Uterus (tissue), 2 donors: ENCODE results near the gene RASL12.

Experiments used
- POLR2A ChIP-seq, 2 donors: fragments of 450-650 bp; IDR thresholded peaks; one replicate each; pipeline ENCODE4 v1.6.1; 2016; ENCODE audit warnings: antibody characterized with exemption in 2 of 2, mild to moderate bottlenecking in 1 of 2, moderate library complexity in 1 of 2
- TF ChIP-seq, protein P1 (sequence below), 4 experiments: fragments of 200-600 bp in 2 of 4; fragments of 450-650 bp in 2 of 4; sonication (generic) in 2 of 4; IDR thresholded peaks; one replicate each; pipeline ENCODE4 v1.5.1; 2016 to 2019; ENCODE audit warnings: antibody characterized with exemption in 4 of 4, mild to moderate bottlenecking in 2 of 4, moderate library complexity in 1 of 4

DNA sequence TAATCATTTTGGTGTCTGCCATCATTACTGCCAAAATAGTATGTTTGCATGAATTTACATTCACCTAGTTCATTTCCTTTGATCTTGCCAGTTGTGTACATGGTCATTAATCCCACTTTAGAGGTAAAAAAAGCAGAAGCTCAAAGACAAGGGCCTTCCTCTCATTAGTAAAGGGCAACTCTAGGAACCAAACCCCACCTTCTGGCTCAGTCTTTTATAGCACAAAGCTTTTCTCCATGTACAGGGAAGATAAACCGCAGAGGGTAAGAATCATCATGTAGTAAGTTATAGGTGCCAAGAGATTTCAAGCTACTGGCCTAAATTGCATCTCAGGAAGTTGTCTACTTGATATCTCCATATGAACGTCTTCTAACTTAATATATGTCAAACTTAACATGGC lies 58.8 kb downstream of the RASL12 start:
- TF ChIP-seq, protein P1, sequence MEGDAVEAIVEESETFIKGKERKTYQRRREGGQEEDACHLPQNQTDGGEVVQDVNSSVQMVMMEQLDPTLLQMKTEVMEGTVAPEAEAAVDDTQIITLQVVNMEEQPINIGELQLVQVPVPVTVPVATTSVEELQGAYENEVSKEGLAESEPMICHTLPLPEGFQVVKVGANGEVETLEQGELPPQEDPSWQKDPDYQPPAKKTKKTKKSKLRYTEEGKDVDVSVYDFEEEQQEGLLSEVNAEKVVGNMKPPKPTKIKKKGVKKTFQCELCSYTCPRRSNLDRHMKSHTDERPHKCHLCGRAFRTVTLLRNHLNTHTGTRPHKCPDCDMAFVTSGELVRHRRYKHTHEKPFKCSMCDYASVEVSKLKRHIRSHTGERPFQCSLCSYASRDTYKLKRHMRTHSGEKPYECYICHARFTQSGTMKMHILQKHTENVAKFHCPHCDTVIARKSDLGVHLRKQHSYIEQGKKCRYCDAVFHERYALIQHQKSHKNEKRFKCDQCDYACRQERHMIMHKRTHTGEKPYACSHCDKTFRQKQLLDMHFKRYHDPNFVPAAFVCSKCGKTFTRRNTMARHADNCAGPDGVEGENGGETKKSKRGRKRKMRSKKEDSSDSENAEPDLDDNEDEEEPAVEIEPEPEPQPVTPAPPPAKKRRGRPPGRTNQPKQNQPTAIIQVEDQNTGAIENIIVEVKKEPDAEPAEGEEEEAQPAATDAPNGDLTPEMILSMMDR (IDR thresholded peaks at IDR 0.05): no peak
- no peak for TF ChIP-seq POLR2A (IDR thresholded peaks at IDR 0.05)
